GM12878 (cell line): ENCODE measurements around the gene RP9. TPM values are rescaled to one million over a fixed set of nuclear protein-coding genes. Genes with fewer than 3 reads are reported as not detected.
A peak's percentile ranks its signal among the peaks of the same experiment; 100 is the strongest.

Source experiments
- CUX1 ChIP-seq: IDR thresholded peaks from 2 replicates; pipeline ENCODE4 v1.6.1; 2012; ENCODE audit warnings: improper control_type of control experiment, low read depth, low read length; ENCODE audit not compliant: insufficient replicate concordance
- DPF2 ChIP-seq: fragments of 450-650 bp; IDR thresholded peaks from 2 replicates; pipeline ENCODE4 v1.6.1; 2017; ENCODE audit warnings: mild to moderate bottlenecking
- EGR1 ChIP-seq, 2 experiments: IDR thresholded peaks; 1 replicate in 1 of 2; 2 replicates in 1 of 2; pipeline ENCODE4 v1.6.1; 2011 to 2012; ENCODE audit warnings: low read depth in 2 of 2, low read length in 2 of 2, borderline replicate concordance in 1 of 2, mild to moderate bottlenecking in 1 of 2, moderate library complexity in 1 of 2
- FOXM1 ChIP-seq: IDR thresholded peaks from 2 replicates; pipeline ENCODE4 v1.6.1; 2012; ENCODE audit warnings: low read depth, mild to moderate bottlenecking, inconsistent platforms, low read length, moderate library complexity
- KDM1A ChIP-seq: fragments of 200-600 bp; sonication (generic); IDR thresholded peaks from 2 replicates; pipeline ENCODE4 v1.6.1; 2016; ENCODE audit warnings: borderline replicate concordance
- MEF2B ChIP-seq: fragments of 450-650 bp; IDR thresholded peaks from 2 replicates; pipeline ENCODE4 v1.6.1; 2018; ENCODE audit warnings: mild to moderate bottlenecking, moderate library complexity; ENCODE audit not compliant: partially characterized antibody, poor library complexity, severe bottlenecking
- MXI1 ChIP-seq: fragments of 150-350 bp; IDR thresholded peaks from 2 replicates; pipeline ENCODE4 v1.6.1; 2011; ENCODE audit warnings: low read depth, mild to moderate bottlenecking, inconsistent platforms, low read length, improper control_type of control experiment
- NFYB ChIP-seq: IDR thresholded peaks from 2 replicates; pipeline ENCODE4 v1.6.1; 2011; ENCODE audit warnings: low read depth, mild to moderate bottlenecking, low read length, improper control_type of control experiment, moderate library complexity; ENCODE audit not compliant: insufficient read depth
- PBX3 ChIP-seq: IDR thresholded peaks from 2 replicates; pipeline ENCODE4 v1.6.1; 2011; ENCODE audit warnings: mild to moderate bottlenecking, low read depth, low read length, moderate library complexity; ENCODE audit not compliant: insufficient replicate concordance
- RAD51 ChIP-seq: fragments of 450-650 bp; IDR thresholded peaks from 2 replicates; pipeline ENCODE4 v1.6.1; 2016; ENCODE audit warnings: moderate library complexity, mild to moderate bottlenecking, inconsistent platforms
- RUNX3 ChIP-seq: IDR thresholded peaks from 2 replicates; pipeline ENCODE4 v1.6.1; 2012; ENCODE audit warnings: low read length, inconsistent platforms
- SP1 ChIP-seq: IDR thresholded peaks from one replicate; pipeline ENCODE4 v1.6.1; 2011; ENCODE audit warnings: low read depth, low read length
- TBL1XR1 ChIP-seq: IDR thresholded peaks from 2 replicates; pipeline ENCODE4 v1.6.1; 2012; ENCODE audit warnings: low read depth, low read length, improper control_type of control experiment
- ZNF274 ChIP-seq: IDR thresholded peaks from one replicate; pipeline ENCODE4 v1.8.0; 2011; ENCODE audit not compliant: insufficient read length, insufficient read depth
- polyA plus RNA-seq, 11 experiments: library from polyadenylated mRNA; depleted of rRNA in 4 of 11; unstranded in 6 of 11; stranded (reverse) in 5 of 11; fragments of >200 nt; fragmentation: Nextera tagmentation in 4 of 11; fragmentation: Illumina TruSeq in 1 of 11; extraction: Ambion mirVana in 4 of 11; extraction: Trizol in 1 of 11; gene quantifications; 1 replicate in 1 of 11; 2 replicates in 10 of 11; pipeline versions ENCODE4 v1.2.1 to v1.2.3, GENCODE V29; 2011 to 2016; ENCODE audit warnings: inconsistent platforms in 2 of 11, missing spikeins in 2 of 11, low read depth in 1 of 11
- total RNA-seq, 4 experiments: library from RNA; depleted of rRNA in 3 of 4; stranded (reverse); fragments of >200 nt in 3 of 4; fragmentation: Illumina TruSeq in 1 of 4; extraction: Trizol in 1 of 4; gene quantifications; 2 replicates each; pipeline versions ENCODE4 v1.2.1 to v1.2.3, GENCODE V29; 2013 to 2021
- TF ChIP-seq, protein P1 (sequence below): IDR thresholded peaks from 2 replicates; pipeline ENCODE4 v1.6.1; 2012; ENCODE audit warnings: low read length, inconsistent platforms
- TF ChIP-seq, protein P2 (sequence below): fragments of 450-650 bp; formaldehyde crosslinking; IDR thresholded peaks from 2 replicates; pipeline ENCODE4 v1.5.0; 2022; ENCODE audit warnings: mild to moderate bottlenecking, missing genetic modification characterization

Gene RP9
- total and polyA plus RNA-seq, 10 of the 15 experiments (the other 5 are each of a cell fraction or from before 2014, with no cell fraction given), result 7.6 to 25.3 (median 16.9) TPM

GRCh38 chr7:33143996-33144718 is 35.0 kb upstream of the RP9 start (continued):
- peak; percentile 30 for TF ChIP-seq CUX1
- TF ChIP-seq ZNF274, result no peak
- no peak for TF ChIP-seq SP1
- no peak; the same call in 1 of the 2 replicates for TF ChIP-seq MXI1
- TF ChIP-seq, protein P1, sequence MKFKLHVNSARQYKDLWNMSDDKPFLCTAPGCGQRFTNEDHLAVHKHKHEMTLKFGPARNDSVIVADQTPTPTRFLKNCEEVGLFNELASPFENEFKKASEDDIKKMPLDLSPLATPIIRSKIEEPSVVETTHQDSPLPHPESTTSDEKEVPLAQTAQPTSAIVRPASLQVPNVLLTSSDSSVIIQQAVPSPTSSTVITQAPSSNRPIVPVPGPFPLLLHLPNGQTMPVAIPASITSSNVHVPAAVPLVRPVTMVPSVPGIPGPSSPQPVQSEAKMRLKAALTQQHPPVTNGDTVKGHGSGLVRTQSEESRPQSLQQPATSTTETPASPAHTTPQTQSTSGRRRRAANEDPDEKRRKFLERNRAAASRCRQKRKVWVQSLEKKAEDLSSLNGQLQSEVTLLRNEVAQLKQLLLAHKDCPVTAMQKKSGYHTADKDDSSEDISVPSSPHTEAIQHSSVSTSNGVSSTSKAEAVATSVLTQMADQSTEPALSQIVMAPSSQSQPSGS, result peak; percentile 29; the same call in 1 of the 2 replicates
- TF ChIP-seq RAD51, result peak; percentile 84
- no peak for TF ChIP-seq KDM1A
- TF ChIP-seq, protein P2, sequence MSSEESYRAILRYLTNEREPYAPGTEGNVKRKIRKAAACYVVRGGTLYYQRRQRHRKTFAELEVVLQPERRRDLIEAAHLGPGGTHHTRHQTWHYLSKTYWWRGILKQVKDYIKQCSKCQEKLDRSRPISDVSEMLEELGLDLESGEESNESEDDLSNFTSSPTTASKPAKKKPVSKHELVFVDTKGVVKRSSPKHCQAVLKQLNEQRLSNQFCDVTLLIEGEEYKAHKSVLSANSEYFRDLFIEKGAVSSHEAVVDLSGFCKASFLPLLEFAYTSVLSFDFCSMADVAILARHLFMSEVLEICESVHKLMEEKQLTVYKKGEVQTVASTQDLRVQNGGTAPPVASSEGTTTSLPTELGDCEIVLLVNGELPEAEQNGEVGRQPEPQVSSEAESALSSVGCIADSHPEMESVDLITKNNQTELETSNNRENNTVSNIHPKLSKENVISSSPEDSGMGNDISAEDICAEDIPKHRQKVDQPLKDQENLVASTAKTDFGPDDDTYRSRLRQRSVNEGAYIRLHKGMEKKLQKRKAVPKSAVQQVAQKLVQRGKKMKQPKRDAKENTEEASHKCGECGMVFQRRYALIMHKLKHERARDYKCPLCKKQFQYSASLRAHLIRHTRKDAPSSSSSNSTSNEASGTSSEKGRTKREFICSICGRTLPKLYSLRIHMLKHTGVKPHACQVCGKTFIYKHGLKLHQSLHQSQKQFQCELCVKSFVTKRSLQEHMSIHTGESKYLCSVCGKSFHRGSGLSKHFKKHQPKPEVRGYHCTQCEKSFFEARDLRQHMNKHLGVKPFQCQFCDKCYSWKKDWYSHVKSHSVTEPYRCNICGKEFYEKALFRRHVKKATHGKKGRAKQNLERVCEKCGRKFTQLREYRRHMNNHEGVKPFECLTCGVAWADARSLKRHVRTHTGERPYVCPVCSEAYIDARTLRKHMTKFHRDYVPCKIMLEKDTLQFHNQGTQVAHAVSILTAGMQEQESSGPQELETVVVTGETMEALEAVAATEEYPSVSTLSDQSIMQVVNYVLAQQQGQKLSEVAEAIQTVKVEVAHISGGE, result no peak
- no peak for TF ChIP-seq FOXM1
- TF ChIP-seq NFYB, result no peak
- TF ChIP-seq MEF2B, result peak; percentile 81
- TF ChIP-seq PBX3, result no peak
- no peak for TF ChIP-seq TBL1XR1
- no peak for TF ChIP-seq DPF2
- peak; percentile 22; the same call in 1 of the 2 replicates for TF ChIP-seq RUNX3
- TF ChIP-seq EGR1 (IDR thresholded peaks at IDR 0.05; ENCODE audit: borderline replicate concordance in 1 of 2, low read depth in 2 of 2, low read length in 2 of 2), result no peak
